ENCODE measurements around the gene LTBP1.

LTBP1 gene

DNA sequence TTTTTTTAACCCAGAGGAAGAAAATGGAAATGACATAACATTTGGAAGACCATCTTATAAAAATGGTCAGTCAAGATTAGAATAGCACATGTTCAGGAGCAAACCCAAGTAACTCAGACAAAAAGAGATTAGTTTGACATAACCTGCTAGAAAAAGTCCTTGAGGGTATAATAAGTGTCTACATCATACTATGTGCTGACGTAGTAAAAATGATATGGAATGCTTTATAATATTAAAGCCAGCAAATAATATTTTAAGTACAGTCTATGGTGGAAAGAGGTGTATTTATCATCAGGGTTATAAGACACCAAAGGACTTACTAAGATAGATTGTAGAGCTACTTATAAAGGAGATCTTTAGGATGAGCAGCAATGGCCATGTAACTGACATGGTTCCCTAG lies 169.0 kb downstream of the LTBP1 start:
- DNase-seq (ENCODE audit: low read depth, low spot score), result no peak

DNA sequence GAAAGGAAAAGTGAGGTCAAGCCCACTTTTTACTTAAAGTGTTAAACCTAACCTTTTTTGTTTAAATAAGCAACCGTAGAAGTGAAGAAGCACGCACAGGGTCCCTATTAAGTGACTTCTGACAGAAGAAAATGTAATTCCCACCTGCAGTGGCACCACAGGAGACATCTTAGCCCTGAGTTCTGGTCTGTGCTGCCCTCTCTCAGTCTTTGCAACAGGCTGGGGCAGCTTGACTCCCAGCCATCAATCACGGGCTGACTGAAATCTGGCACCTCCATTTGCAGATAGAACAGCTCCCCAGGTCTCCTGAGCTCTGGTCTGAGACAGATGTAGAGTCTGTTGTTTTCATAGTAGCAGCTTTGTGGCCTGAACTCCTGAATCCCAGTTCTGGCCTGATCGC lies 170.0 kb downstream of the LTBP1 start:
- DNase-seq (ENCODE audit: low read depth, low spot score), result no peak

DNA sequence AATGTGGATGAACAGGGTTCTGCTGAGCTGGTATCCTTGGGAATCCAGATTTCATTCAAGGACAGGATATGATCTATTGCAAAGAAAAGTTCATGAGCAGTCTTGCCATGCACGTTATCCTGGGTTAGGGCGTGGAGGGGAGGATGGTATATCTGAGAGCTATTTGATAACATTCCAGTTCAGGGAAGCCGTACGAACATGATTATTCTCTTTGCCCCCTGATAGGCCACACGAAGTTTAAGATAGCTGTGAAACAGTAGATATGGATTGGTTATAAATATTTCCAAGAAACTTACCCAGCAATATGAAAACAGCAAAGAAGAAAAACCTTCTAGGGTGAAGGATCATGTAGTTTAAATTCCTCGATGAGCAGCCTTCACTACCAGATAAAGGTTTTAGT lies 171.9 kb downstream of the LTBP1 start:
- DNase-seq (ENCODE audit: low read depth, low spot score), result no peak

DNA sequence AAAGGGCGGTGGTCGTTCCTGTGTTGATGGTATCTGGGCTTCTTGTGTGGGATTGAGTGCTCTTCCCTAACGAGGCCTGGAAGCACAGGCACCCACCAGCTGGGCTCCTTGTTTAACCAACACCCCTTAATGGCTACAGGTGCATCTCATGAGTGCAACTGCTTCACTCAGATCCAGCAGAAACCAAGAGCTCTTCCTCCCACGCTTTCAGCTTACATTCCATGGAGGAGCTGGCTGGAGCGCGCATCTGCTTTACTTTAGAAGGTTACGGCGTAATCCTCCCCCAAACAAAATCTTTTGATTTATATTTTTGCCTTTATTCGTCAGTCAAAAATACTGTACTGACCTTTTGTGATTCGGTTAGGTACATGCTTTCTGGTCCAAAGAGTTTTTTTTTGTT lies 174.7 kb downstream of the LTBP1 start:
- no peak for DNase-seq (ENCODE audit: low read depth, low spot score)

DNA sequence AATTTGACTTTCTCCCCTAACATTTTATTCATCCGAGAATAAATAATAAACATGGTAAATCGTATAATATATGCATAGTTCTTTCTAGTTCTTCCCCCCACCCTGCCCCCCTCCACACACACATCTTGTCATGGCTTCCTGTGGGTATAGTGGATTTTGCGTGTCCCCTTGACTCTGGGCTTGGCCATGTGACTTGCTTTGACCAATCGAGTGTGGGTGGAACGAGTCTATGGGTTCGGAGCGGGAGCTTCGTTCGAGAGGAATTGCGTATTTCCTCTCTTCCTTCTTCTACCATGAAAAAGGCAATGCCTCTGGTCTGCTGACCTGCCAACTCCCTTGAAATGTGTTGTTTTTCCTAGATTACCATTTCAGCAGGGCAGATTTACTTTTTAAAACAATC lies 175.2 kb downstream of the LTBP1 start:
- DNase-seq (ENCODE audit: low read depth, low spot score), result no peak

GRCh38 chr2:33122726-33123125 lies 176.0 kb downstream of the LTBP1 start:
- DNase-seq (ENCODE audit: low read depth, low spot score), result no peak

DNA sequence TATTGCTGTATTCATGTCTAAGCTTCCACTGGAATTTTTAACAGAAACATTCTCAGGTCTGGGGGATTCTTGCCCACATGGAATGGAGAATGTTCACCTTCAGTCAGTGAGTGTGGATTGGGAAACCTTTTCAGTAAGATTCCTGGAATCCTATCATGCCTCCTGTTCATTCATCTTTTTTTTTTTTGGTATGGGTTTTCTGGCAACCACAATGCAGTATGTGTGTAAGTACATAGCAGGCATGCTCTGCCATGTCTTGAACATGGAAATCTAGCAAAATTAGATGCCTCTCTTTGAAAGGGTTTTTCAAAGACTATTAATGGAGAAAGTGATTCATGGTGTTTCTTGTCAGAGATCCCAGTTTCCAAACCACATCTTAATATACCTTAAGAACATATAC lies 176.5 kb downstream of the LTBP1 start:
- DNase-seq (ENCODE audit: low read depth, low spot score), result no peak

- no peak for DNase-seq (ENCODE audit: low read depth, low spot score)
These were observed 179.8 kb downstream of the LTBP1 start for GRCh38 chr2:33126552-33126951.

- DNase-seq (ENCODE audit: low read depth, low spot score), result no peak
These were observed 180.2 kb downstream of the LTBP1 start for GRCh38 chr2:33126958-33127357.

GRCh38 chr2:33129263-33130053 lies 182.7 kb downstream of the LTBP1 start:
- no peak for DNase-seq (ENCODE audit: low read depth, low spot score)

DNA sequence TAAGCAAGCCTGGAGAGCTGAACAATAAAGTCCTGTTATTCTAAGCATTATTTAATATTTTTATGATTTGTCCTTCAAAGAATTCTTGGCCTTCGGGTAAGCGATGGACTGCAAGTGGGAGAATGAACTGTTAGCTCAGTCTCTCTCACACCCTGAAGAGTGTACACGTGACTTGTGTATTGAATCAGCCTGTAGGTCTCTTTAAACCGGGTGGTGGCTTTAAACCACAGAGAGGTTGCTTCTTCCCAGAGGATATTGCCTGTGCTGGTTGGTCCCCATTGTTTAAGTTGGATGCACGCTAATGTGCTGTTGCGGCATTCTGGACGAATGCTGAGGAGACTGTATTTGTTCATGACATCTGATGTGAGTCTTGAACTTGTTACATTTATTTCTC lies 183.3 kb downstream of the LTBP1 start:
- DNase-seq (ENCODE audit: low read depth, low spot score), result no peak

DNA sequence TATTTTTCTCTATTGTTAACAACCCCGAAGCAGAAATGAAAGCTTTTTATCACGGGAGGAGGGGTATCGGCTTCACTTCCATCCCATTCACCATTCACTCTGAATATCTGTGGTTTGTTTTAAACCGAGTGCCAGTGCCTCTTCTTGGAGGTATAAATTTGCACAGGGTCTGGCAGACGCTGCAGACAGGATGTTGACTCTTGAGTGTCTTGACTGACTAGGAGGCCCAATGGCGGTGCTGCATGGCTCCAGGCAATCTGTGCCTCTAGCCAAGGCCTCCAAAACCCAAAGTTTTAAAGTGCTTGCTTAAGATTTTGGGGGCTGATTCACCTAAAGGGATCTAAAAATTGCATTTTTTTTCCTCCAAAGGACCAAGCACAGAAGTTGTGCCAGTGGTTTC lies 183.8 kb downstream of the LTBP1 start:
- DNase-seq (ENCODE audit: low read depth, low spot score), result no peak

DNA sequence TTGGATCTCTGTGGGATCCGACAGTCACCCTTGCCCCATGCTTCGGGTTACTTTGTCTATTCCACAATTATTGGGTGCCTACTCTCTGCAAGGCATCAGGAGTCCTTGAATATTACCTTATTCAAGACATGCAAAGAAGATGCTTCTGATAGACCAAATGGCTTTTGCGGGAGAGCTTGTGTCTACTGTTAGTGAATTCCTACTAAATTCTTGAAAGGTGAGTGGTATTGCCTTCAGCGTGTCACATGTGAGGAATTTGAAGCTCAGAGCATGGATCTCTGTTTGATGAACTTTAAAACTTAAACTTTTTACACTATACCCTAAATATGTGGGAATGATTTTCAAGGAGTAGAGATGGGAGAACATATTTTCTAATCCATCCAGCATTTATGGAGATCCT lies 184.4 kb downstream of the LTBP1 start:
- no peak for DNase-seq (ENCODE audit: low read depth, low spot score)

DNA sequence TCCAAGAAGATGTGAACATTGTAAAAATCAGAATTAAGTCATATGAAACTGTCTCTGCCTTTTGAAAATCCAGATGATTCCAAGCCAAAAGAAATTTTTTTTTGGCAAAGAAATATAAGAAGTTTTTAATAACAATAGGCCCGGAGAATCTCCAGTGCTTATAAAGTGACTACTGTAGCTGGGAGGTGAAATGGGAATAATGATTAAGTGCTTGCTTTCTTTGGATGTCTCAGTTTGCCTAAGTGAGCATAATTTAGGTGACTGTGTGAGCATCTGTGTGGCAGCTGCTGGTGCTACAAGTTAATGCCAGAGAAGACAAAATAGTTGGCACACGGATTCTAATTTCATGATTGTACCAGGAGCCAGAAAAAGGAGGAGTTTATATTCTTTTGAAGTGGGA lies 185.0 kb downstream of the LTBP1 start:
- DNase-seq (ENCODE audit: low read depth, low spot score), result no peak

DNA sequence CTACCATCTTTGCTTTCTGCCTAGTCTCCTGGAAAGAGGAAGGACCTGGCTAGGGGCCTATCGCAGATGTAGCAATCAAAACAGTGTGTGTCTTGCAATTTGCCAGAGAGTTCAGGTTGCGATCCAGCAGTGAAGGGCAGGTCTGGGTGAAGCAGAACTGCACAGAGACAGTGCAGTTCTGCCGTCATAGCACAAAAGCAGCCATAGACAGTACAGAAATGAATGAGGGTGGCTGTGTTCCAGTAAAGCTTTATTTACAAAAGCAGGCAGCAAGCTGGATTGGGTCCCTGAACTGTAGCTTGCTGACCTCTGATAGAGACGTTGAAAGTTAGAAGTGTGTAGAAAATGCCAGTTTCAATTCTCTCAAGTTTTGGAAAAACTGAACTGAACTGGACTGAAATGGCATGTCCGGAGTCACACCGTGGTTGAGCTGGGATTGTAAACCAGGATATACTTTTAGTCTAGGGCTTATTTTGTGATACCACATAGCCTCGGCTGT lies 186.8 kb downstream of the LTBP1 start:
- no peak for DNase-seq (ENCODE audit: low read depth, low spot score)

GRCh38 chr2:33134086-33134771 lies 187.5 kb downstream of the LTBP1 start:
- DNase-seq (ENCODE audit: low read depth, low spot score), result no peak

DNA sequence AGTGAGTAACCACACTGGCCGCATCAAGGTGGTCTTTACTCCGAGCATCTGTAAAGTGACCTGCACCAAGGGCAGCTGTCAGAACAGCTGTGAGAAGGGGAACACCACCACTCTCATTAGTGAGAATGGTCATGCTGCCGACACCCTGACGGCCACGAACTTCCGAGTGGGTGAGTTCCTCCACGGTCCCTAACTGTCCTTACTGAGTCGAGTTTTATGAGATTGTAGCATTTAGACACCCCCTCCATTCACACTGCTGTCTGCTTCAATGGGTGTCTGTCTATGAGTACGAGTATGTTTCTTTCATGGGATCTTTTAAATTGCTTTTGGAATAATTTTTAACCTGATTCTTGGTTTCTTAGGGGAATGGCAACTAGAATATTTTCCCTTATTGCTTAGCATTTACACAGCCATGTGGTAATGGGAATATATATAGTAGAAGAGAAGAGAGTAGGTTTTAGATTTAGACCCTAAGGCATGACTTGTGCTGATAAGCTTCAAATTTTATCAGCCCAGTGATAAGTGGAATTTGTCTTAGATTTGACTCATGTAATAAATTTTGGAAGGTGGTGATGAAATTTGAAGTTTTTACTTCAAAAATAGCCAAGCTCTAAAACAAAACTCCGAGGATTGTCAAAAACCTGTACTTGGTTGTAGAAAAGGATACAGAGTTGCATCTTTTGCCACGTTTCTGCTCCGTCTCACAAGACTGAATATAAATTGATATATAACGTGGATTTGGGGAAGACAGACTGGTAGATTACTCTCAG lies 188.2 kb downstream of the LTBP1 start:
- no peak for DNase-seq (ENCODE audit: low read depth, low spot score)

DNA sequence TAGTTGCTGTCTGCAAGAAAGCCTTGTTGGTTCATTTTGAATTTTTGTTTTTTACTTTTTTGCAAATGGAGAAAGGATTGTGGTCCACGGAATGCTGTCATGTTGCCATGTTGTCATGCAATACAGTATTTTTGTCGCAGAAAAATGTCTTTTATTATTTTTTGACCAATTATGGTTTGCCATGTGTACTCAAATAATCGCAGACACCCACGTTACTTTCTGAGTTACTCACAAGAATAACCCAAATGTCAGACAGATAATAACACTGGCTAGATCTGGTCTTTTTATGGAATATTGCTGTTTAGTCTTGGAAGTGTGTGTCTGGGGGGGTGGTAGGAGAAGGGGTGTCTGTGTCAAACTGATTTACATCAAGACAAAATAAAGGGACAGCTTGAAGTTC lies 188.9 kb downstream of the LTBP1 start:
- no peak for DNase-seq (ENCODE audit: low read depth, low spot score)

GRCh38 chr2:33136056-33136455 lies 189.3 kb downstream of the LTBP1 start:
- DNase-seq (ENCODE audit: low read depth, low spot score), result no peak

GRCh38 chr2:33136566-33136965 lies 189.8 kb downstream of the LTBP1 start:
- DNase-seq (ENCODE audit: low read depth, low spot score), result no peak

DNA sequence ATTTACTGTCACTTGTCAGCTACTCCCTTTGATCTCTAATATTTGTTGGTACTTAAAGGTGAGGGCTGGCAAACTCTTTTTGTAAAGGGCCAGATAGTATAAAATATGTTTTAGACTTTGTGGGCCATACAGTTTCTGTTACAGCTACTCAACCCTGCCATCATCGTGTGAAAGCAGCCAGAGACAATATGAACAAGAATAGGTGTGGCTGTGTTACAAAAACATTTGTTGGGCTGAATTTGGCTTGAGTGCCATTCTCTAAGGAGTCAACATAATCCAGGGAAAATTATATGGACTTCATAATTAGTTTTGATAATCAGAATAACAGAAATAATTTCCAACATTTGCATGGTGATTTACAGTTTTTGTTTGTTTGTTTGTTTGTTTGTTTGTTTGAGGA lies 190.6 kb downstream of the LTBP1 start:
- DNase-seq (ENCODE audit: low read depth, low spot score), result no peak

DNA sequence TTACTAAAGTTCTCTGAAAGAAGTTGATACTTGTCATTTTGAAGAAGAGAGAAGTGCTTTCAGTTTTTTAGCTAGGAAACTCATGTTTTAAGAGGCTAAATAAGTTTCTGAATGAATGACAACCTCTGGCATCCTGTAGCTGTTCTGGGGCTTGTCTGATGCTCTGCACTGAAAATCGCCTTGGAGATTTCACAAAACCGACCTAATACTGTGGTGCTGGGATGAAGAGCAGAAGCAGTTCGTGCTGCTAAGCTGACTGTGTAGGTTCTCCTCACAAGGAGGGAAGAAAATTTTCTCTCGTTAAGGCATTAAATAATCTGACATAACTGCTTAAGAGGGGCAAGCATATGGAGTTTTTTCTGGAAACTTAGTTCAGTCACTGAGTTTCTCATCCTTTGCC lies 193.2 kb downstream of the LTBP1 start:
- no peak for DNase-seq (ENCODE audit: low read depth, low spot score)

DNA sequence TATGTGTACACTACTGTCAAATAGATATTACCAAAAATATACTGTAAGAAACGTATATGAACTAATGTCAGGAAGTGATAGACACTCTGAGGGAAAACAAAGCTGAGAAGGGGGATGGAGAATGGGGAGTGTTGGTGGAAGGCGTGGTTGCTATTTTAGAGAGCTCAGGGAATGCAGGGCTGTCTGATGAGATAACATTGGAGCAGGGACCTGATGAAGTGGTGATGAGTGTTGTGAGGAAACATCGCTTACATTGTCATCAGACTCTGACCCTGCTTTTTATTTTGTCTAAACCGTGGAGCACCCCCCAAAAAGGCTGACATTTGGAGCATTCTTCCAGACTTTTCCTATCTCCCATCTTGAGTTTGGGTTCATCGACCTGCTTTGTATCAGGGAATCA lies 194.7 kb downstream of the LTBP1 start:
- DNase-seq (ENCODE audit: low read depth, low spot score), result no peak
